Measurements from ENCODE around the gene COG5.
A peak's percentile ranks its signal among the peaks of the same experiment; 100 is the strongest.

Gene COG5

DNA sequence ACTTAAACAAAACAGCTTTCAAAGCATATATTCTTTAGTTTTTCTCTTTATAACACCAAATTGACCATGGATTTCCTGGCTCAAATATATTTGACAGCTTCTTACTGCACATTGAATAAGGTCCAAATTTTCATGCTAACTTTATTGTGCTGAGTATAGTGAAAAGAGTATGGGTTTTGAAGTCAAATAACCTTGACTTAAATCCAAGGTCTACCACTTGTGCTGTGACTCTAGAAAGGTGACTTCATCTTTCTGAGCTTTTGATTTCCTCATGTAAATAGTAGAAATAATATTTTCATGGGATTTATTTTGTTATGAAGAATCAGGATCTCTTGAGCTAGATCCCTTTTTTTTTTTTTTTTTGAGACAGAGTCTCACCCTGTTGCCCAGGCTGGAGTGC lies 233.2 kb downstream of the COG5 start:
- DNase-seq, result no peak

- DNase-seq, result no peak
Measured at GRCh38 chr7:107327986-107328569, 235.6 kb downstream of the COG5 start.

GRCh38 chr7:107326061-107326460 lies 237.7 kb downstream of the COG5 start:
- no peak for DNase-seq

- peak in 2 of 4 experiments; percentile 14 to 20 for DNase-seq
Measured at GRCh38 chr7:107322015-107322414, 241.7 kb downstream of the COG5 start.

GRCh38 chr7:107321611-107322010 lies 242.1 kb downstream of the COG5 start:
- no peak for DNase-seq

- no peak for DNase-seq
Measured at GRCh38 chr7:107319724-107320228, 243.9 kb downstream of the COG5 start.

DNA sequence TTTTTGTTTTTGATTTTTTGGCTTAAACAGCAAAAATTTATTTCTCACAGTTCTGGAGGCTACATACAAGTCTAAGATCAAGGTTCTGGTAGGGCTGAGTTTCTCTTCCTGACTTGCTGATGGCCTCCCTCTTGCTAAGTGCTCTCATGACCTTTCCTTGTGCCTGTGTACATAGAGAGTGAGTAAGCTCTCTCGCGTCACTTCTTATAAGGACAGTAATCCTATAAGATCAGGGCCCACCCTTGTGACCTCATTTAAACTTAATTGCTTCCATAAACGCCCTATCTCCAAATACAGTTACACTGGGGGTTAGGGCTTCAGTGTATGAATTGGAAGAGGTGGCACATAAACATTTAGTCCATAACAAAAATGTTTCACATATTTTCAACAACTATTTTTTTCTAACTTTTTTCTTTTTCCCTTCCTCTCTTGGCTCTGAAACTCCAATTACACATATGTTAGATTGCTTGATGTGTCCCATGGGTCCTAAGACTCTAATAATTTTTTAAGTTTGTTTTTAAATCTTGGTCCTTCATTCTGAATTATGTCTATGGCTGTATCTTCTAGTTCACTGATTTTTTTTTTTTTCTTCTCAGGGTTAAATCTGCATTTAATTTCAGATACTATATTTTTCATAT lies 245.1 kb downstream of the COG5 start:
- no peak for DNase-seq

GRCh38 chr7:107315716-107316220 lies 248.0 kb downstream of the COG5 start:
- DNase-seq, result no peak

DNA sequence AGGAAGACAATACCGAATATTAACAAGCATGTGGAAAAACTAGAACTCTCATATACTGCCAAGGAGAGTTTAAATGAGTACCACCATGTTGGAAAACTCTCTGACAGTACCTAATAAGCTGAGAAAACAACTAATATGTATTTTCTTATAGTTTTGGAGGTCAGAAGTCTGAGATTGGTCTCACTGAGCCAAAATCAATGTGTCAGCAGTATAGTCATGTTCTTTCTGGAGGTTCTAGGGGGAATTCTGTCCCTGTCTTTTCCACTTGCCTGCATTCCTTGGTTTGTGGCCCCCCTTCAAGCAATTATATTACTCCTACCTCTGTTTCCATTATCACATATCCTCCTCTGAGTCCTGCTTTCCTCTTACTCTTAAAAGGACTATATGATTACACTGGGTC lies 250.4 kb downstream of the COG5 start:
- no peak for DNase-seq

DNA sequence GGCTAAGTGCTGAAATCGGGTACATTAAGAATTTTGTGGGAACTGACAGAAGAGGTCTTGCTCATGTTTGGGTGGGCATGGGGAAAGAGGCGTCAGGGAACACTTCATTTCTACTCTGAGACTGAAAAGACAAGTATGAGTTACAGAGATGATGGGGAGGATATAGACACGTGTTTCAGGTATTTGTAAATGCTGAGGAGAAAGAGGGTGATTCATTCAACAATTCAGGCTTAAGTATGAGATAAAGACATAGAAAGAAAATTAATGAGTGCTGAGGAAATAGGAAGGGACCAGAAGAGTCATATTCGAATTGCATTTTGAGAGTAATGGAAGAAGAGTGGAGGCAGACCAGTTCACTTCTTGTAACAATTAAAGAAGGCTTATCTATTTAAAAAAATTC lies 251.3 kb downstream of the COG5 start:
- DNase-seq, result no peak

DNA sequence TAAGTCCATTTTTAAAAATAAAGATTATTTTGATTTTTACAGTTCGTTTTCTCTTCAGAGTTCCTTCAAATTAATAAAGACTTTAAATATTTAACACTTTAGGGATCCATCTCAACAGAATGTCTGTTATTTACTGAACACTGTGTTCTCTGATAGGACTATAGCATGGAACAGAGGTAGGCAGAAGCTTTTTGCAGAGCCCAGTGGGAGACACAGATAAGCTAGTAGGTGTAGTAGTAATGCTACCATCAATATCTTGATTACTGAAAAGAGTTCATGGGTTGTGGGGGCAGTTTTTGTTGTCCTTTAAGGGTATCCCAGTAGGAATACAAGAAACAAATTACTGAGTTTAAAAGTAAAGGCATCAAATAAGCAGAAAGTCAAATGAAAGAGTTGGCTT lies 254.4 kb downstream of the COG5 start:
- no peak for DNase-seq

DNA sequence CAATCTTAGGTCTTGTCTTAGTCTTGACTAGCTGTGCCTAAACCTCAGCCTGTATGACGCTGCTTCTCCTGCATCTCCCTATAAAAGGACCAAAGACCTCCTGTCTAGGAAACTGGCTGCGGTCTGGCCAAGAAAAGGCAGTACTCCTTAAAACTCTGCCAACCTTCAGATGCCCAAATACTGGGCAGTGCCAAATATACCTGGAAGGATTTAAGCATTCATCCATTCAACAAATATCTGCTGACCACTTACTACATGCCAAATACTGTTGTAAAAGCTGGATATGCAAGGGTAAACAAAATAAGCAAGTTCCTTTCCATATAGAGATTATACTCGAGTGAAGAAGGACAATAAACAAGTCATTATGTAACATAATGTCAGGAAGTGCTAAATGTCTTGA lies 259.1 kb downstream of the COG5 start:
- DNase-seq, result no peak

DNA sequence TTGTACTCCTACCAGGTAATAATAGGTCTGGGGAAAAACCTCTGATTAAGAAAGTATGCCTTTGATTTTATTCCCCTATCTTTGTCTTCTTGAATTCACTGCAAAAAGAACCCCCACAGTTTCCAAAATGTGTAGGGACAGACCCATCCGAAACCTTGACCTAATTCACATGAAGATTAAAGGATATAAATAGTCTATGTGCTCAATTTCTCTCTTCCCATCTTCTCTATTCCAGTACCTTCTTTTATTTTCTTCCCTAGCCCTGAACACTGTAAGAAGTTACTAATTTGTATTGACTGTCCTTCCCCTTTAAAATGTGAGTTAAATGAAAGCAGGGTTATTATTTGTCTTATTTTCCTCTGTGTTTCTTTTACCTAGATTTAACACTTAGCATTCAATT lies 259.7 kb downstream of the COG5 start:
- no peak for DNase-seq

GRCh38 chr7:107302250-107302847 lies 261.4 kb downstream of the COG5 start:
- no peak for DNase-seq

DNA sequence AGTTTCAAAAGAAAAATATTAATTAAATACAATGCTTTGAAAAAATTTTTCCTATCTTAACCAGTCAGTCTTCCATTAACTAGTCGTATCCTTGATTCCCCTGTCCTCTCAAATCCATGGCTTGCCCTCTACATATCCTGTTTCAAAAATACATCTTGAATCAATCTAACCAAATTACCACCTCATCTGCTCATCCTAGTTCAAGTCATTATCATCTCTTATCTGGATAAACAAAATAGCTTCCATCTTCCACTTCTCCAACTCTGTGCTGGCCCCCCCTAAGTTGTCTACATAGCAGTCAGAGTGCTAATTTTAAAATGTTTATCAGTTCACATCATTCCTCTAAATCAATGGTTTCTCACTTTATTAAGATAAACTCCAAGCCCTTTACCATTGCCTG lies 269.5 kb downstream of the COG5 start:
- DNase-seq, result no peak

DNA sequence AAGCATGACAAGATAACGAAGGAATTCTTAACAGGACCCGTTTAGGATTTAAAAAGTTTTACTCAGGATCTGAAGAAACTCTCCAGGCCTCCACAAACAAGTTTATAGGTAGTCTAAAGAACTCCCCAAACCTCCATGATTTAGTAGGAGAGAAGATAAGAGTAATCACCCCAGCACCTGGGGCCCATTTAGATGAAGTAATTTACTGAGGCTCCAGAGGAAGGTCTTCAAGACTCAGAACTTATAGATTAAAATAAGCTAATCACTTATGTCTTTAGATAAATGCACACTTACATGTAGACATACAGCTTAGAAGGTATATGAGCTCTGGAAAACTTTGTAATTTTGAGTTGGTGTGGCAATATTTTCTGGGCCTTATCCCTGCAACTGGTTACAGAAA lies 271.1 kb downstream of the COG5 start:
- no peak for DNase-seq

GRCh38 chr7:107291434-107291833 lies 272.3 kb downstream of the COG5 start:
- no peak for DNase-seq

DNA sequence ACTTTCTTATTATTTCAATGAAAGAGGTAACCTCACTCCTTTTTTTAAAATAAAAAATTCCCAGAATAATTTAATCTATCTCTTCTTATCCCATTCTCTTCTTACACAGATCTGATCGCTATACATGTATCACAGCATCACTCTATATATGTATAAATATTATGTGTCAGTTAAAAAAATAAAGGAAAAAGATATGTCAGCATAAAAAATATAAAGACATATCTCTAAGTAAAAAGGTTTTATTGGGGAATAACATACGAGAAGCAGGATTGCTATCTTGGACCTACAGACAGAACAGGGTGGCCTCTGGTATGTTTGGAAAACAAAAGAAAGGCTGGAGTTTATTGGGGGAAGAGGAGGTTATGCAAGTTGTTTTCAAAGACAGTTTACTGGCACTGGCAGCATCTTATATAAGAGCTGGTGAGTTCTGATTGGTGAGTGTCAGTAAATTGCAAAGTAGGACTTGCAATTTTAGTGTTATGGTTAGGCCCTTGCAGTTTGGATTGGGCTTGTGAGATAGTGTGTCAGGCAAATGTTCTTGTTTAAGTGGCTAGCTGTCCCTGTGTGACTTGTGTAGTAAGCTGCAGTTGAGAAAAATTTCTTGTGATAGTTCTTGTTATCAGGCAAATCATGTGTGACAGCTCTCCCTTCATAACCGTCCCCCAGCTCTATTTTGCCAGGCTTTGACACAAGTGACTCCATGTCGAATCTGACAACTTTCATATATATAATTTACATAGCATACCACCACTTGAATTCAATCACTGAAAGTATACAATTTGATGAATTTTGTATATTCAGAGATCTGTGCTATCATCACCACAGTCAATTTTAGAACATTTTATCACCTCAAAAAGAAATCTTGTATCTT lies 276.7 kb downstream of the COG5 start:
- no peak for DNase-seq

GRCh38 chr7:107284911-107285479 lies 278.7 kb downstream of the COG5 start:
- DNase-seq, result no peak

- no peak for DNase-seq
Measured at GRCh38 chr7:107277331-107277730, 286.4 kb downstream of the COG5 start.

GRCh38 chr7:107276220-107276827 lies 287.4 kb downstream of the COG5 start:
- DNase-seq, result no peak

- no peak for DNase-seq
Measured at GRCh38 chr7:107274506-107274905, 289.2 kb downstream of the COG5 start.
